ENCODE data around the gene GET4. TPM values are rescaled to one million over a fixed set of nuclear protein-coding genes. Genes with fewer than 3 reads are reported as not detected.

The GET4 gene
- total and polyA plus RNA-seq, 2 experiments from 2014 or later: 26.3 to 26.8 TPM

- Histone ChIP-seq H3K27me3 (replicated peaks; ENCODE audit: insufficient read depth) (no peaks in the 10 kb centered on the region), H3K9me3 (ENCODE audit: low read depth) (no peaks in the 10 kb centered on the region), H4K20me1 (ENCODE audit: insufficient read depth) (no peaks in the 10 kb centered on the region), H3K4me3 (no peak overlapping the region), H3K27ac (no peak overlapping the region), H3K9ac (no peak overlapping the region), H3K9me2 (ENCODE audit: insufficient read depth) (no peaks in the 10 kb centered on the region), H3K4me2 (ENCODE audit: unreplicated experiment) (no peak overlapping the region), H3K79me2 (ENCODE audit: insufficient read depth) (no peaks in the 10 kb centered on the region), H2AFZ (no peak overlapping the region), H3K36me3 (ENCODE audit: low read depth) (peaks cover 21% of the 10 kb centered on the region), H3K4me1 (ENCODE audit: insufficient read depth) (no peaks in the 10 kb centered on the region), H3F3A (ENCODE audit: insufficient read depth) (no peaks in the 10 kb centered on the region)
- in situ Hi-C loops (cut with MboI): no loop called here
- 79 to 80% methylated on average over 16 of the region's 16 CpGs for WGBS, 2 experiments (ENCODE audit: low coverage in 1 of 2, low lambda C conversion rate in 2 of 2, missing lambda C conversion rate in 2 of 2)
- TF ChIP-seq EZH2phosphoT487 (IDR thresholded peaks at IDR 0.05; ENCODE audit: insufficient read depth, low read depth) (no peak), EZH2 (IDR thresholded peaks at IDR 0.05; ENCODE audit: insufficient read depth, poor library complexity, severe bottlenecking) (no peak)
- DNase-seq: no peak
Observed at GRCh38 chr7:859359-860030, 16.9 kb upstream of the GET4 start.

GRCh38 chr7:860149-860548 lies 16.2 kb upstream of the GET4 start:
- WGBS, 2 experiments (ENCODE audit: low coverage in 1 of 2, low lambda C conversion rate in 2 of 2, missing lambda C conversion rate in 2 of 2): 94 to 95% methylated on average over 21 of the region's 21 CpGs
- H3K27ac ChIP-seq: no peak overlapping the region
- H3K9me3 ChIP-seq (ENCODE audit: low read depth): no peaks in the 10 kb centered on the region

GRCh38 chr7:861222-861621 lies 15.1 kb upstream of the GET4 start:
- Histone ChIP-seq H3K9me3 (ENCODE audit: low read depth) (no peaks in the 10 kb centered on the region), H3F3A (ENCODE audit: insufficient read depth) (no peaks in the 10 kb centered on the region), H3K27ac (no peak overlapping the region), H3K4me3 (no peak overlapping the region), H3K27me3 (replicated peaks; ENCODE audit: insufficient read depth) (no peaks in the 10 kb centered on the region), H4K20me1 (ENCODE audit: insufficient read depth) (no peaks in the 10 kb centered on the region), H3K79me2 (ENCODE audit: insufficient read depth) (no peaks in the 10 kb centered on the region), H3K4me2 (ENCODE audit: unreplicated experiment) (no peak overlapping the region), H3K9me2 (ENCODE audit: insufficient read depth) (no peaks in the 10 kb centered on the region), H2AFZ (no peak overlapping the region), H3K9ac (no peak overlapping the region), H3K36me3 (ENCODE audit: low read depth) (peaks cover 16% of the 10 kb centered on the region), H3K4me1 (ENCODE audit: insufficient read depth) (no peaks in the 10 kb centered on the region)
- WGBS, 2 experiments (ENCODE audit: low coverage in 1 of 2, low lambda C conversion rate in 2 of 2, missing lambda C conversion rate in 2 of 2): 90% methylated on average over 9 of the region's 9 CpGs
- no peak for TF ChIP-seq EZH2 (IDR thresholded peaks at IDR 0.05; ENCODE audit: insufficient read depth, poor library complexity, severe bottlenecking)
- TF ChIP-seq EZH2phosphoT487 (IDR thresholded peaks at IDR 0.05; ENCODE audit: insufficient read depth, low read depth): no peak
- in situ Hi-C loops (cut with MboI): no loop called here
- no peak for DNase-seq

More at GRCh38 chr7:860149-860548, 16.2 kb upstream of the GET4 start:
- TF ChIP-seq EZH2 (IDR thresholded peaks at IDR 0.05; ENCODE audit: insufficient read depth, poor library complexity, severe bottlenecking) (no peak), EZH2phosphoT487 (IDR thresholded peaks at IDR 0.05; ENCODE audit: insufficient read depth, low read depth) (no peak)
- H3F3A ChIP-seq (ENCODE audit: insufficient read depth): no peaks in the 10 kb centered on the region
- in situ Hi-C loops (cut with MboI): no loop called here
- H3K4me1 ChIP-seq (ENCODE audit: insufficient read depth): no peaks in the 10 kb centered on the region
- no peaks in the 10 kb centered on the region for H4K20me1 ChIP-seq (ENCODE audit: insufficient read depth)
- no peaks in the 10 kb centered on the region for H3K9me2 ChIP-seq (ENCODE audit: insufficient read depth)
- no peak for DNase-seq
- H3K36me3 ChIP-seq (ENCODE audit: low read depth): peaks cover 16% of the 10 kb centered on the region
- no peak overlapping the region for H3K9ac ChIP-seq
- no peak overlapping the region for H3K4me3 ChIP-seq
- no peak overlapping the region for H3K4me2 ChIP-seq (ENCODE audit: unreplicated experiment)
- H3K79me2 ChIP-seq (ENCODE audit: insufficient read depth): no peaks in the 10 kb centered on the region
- no peaks in the 10 kb centered on the region for H3K27me3 ChIP-seq (replicated peaks; ENCODE audit: insufficient read depth)
- no peak overlapping the region for H2AFZ ChIP-seq

GRCh38 chr7:862157-862556 lies 14.2 kb upstream of the GET4 start:
- H3K4me1 ChIP-seq (ENCODE audit: insufficient read depth): peaks cover 5% of the 10 kb centered on the region
- no peak for DNase-seq
- no peaks in the 10 kb centered on the region for H4K20me1 ChIP-seq (ENCODE audit: insufficient read depth)
- H3K79me2 ChIP-seq (ENCODE audit: insufficient read depth): no peaks in the 10 kb centered on the region
- H2AFZ ChIP-seq: no peak overlapping the region
- no peak overlapping the region for H3K4me2 ChIP-seq (ENCODE audit: unreplicated experiment)
- H3K27me3 ChIP-seq (replicated peaks; ENCODE audit: insufficient read depth): no peaks in the 10 kb centered on the region
- 0 out of 2 replicates have a peak, but pooled peaks cover under 1% of the 10 kb centered on the region for H3F3A ChIP-seq (ENCODE audit: insufficient read depth)
- no peaks in the 10 kb centered on the region for H3K9me3 ChIP-seq (ENCODE audit: low read depth)
- WGBS, 2 experiments (ENCODE audit: low coverage in 1 of 2, low lambda C conversion rate in 2 of 2, missing lambda C conversion rate in 2 of 2): 81 to 84% methylated on average over 6 of the region's 6 CpGs
- no peak overlapping the region for H3K27ac ChIP-seq
- no peak overlapping the region for H3K4me3 ChIP-seq
- H3K9me2 ChIP-seq (ENCODE audit: insufficient read depth): no peaks in the 10 kb centered on the region
- TF ChIP-seq EZH2 (IDR thresholded peaks at IDR 0.05; ENCODE audit: insufficient read depth, poor library complexity, severe bottlenecking) (no peak), EZH2phosphoT487 (IDR thresholded peaks at IDR 0.05; ENCODE audit: insufficient read depth, low read depth) (no peak)
- in situ Hi-C loops (cut with MboI): no loop called here
- no peak overlapping the region for H3K9ac ChIP-seq
- H3K36me3 ChIP-seq (ENCODE audit: low read depth): peaks cover 16% of the 10 kb centered on the region
